ENCODE results near the gene MYBPHL.
"Not testable (repeated sequence)": the region's sequence is repeated elsewhere in the genome, so short reads cannot be mapped to it uniquely, and the experiment has no call there.

Gene MYBPHL

DNA sequence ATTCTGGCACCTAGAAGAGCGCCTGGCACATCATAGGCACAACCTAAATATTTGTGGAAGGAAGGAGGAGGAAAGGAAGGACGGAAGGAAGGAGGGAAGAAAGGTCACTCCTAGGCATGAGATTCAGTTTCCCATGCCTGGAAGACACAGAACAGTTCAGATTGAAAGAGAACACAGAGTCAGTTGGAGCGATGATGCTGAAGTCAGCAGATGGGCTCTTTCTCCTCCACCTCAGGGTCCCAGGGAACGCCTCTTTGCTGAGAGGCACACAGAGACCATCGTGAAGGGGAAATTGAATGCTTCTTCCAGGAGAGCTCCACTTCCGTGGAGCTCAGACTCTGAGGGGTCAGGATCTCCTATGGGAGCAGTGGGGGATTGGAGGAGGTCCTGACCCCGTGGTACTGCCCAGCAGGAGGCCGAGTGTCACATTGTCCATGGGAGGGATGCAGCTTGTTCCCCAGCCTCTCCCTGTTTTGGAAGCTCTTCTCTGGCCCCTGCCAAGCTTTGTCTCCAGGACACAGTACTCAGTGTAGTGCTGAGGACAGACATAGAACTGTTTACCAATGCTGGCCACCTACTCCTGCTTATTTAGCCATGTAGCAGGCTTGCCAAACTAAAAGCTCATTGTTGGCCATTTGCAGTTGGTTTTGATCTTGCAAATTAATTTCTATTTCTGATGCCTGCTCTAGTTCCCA is 2.4 kb downstream of the MYBPHL start:
- DNase-seq, result no peak

DNA sequence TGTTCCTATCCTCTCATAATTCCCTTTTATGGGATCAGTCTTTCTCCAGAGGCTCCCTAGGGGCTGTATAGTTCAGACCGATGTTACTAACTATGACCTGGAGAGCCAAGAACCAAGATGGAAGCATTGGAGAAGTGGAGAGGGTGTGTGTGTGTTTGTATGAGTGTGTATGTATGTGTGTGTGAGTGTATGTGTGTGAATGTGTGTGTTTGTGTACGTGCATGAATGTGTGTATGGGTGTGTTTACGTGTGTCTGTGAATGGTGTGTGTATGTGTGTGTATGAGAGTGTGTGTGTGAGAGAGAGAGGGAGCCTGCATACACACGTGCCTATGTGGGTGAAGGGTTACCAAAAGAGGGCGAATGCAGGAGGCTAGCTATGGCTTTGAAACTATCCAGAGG is 4.9 kb downstream of the MYBPHL start:
- DNase-seq, result no peak

DNA sequence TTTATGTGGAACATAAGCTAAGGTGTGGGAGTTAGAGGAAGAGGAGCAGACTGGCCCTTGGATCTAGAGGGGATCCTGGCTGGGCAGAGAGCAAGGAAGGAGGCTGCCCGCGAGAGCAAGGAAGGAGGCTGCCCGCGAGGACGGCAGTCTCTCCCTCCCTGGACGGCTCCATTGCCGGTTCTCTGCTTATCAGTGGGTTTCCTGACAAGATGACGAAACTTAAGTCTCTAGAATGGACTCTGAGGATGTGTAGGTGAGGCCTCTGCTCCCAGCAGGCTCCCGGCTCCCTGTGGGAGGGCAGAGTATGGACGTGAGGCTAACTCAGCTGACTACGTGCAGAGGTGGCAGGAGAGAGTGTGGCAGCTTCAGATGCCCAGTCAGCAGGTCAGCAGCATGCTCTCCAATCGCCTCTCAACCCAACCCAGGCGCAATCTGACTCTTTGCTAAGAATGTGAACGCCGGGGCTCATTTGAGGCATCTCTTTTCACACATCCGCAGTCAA is 6.1 kb downstream of the MYBPHL start:
- DNase-seq, result no peak

DNA sequence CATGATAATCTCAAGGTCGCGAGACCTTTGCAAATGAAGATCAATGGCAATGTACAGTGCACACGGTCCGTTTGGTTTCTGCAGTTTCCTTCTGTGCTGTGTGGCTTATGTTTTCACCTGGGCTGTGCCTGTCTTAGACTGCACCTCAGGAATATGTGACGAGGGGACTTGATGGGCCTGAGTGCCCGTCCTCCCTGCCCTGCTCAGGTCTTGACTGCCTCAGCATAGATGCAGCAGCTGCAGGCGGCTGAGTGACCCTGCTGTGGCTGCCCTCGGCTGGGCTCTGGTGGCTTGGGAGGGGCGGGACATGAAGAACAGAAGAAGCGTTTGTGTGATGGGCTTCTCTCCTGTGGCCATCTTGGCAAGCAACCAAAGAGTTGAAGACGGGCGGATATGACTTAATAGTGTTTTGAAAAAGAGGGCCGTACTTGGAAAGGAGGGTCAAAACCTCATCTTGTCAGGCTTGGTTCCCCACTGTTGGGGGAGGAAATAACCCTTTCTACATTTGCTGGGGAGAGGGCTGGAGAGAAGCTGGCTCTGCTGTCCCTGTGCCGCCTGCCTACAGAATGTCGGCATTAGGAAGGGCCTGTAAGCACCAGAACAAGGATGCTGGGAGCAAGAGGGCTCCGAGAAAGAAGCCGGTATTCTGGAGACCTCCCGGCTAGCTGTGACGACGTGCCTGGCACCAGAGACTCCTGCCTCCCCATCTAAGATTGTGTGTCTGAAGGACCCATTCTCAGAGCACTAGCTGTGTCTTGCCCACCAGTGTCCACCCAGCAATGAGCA is 7.1 kb downstream of the MYBPHL start:
- DNase-seq, result no peak

DNA sequence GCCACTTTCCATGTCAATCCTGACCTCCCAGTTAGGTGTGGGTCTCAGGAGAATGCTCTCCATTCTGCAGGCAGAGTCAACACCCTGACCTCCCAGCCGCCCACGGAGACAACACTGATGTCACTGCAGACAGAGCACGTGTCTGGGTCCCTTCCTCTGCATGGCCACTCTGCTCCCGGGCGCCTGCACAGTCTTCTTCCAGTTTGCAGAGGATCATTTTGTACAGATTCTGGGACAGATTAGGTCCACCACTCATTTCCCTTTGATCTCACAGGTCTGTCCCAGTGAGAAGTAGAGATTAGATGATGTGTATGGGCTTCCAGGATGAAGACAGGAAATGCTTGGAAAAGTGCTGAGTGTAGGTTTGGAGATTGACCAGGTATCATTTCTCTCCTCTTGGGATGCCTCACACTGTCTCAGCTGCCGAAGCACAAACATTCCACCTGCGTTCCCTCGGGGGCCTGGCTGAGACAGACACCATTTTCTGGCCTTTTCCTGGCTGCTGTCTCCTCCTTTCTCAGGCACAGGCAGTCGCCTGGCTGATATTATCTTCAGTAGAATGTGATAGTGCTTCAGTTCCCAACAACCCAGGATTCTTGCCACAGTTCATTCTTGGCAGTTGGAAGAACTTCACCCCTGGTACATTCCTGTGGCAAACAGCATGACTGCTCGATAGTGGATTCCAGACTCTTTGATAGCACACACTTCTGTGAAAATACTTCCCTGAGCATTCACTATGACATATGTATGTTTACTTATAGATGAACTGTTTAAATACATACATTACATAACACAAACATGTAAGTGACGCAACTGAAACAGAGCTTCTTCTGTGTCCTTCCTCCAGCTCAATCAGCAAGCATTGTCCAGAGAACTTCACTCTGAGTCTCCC is 7.9 kb downstream of the MYBPHL start:
- DNase-seq, result peak; percentile 33

DNA sequence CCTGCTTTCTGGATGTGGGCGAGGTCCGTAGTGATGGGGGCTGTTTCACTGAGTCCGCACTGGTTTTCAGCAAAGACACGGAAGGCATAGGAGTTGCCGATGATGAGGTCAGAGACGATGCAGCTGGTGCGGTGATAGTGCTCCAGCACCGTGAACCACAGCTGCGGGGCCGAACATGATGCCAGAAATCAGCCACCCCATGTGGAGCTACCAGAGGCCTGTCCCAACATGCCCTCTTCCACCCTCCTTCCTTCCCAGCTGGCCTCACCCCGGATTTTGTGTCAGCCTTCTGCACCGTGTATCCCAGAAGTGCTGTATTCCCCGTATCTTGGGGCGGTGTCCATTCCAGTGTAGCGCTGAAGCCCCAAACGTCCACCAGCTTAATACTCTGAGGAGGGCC is 10.0 kb downstream of the MYBPHL start:
- DNase-seq, result no peak

DNA sequence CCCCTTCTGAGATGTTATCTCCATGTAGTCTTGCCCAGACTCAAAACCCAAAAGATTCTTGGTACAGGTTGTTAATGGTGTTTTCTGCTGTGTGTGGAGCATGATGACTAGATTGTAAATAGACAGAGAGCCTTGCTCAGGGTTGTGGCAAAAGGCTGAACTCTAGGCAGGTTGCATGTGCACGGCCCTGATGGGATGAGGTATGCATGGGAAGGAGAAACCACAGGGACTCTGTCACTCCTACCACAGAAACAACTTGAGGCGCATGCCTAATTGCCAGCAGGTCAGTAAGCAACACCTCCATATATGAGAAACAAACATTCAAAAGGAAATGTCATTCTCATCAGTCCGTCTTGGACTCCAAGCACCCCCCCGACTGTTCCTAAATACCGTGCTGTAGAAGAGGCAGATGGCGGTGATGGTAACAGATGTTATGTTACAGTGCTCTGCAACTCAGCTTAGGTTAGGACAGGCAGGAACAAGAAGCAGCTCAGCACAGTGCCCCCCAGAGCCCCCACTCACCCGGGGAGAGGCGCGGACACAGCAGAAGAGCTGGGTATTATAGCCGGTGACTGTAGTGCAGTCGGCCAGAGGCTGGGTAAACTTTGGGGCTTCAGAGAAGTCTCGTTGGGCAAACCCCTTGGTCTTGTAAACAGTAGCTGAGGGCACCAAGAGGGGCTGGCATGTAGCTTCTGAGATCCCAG is 10.9 kb downstream of the MYBPHL start:
- no peak for DNase-seq

DNA sequence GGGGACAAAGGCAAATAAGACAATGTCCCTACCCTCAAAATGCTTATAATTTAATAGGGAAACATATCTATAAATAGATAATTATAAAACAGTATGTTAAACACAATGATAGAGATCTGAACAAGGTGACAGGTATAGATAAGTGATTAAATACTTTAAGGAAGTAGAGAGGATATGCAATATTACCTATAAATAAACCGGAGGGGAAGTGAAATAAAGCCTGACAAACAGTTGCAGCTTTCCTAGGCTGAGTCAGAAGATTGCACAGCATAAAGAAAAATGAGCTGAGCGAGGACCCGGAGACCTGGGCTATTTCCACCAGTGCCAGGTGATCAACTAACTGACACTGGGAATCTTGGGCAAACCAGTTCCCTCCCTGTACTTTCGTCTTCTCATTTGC is 12.3 kb downstream of the MYBPHL start:
- no peak for DNase-seq

DNA sequence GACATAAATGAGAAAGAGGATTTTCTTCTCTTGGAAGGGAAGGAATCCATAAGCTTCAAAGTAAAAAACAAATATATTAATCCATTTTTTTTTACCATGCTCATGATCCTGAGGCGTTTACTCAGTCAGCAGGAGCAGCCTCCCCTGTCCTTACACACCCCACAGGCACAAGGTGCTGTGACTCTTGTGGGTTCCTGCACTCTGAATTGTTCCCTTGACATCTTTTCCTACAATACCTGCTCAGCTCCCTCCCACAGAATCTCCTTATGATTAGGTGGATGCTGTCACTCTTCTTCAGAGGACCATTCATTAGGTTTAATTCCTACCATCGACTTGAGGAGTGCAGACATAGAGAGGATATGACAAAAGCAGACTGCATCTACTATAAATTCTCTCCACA is 13.8 kb downstream of the MYBPHL start:
- DNase-seq, result no peak

DNA sequence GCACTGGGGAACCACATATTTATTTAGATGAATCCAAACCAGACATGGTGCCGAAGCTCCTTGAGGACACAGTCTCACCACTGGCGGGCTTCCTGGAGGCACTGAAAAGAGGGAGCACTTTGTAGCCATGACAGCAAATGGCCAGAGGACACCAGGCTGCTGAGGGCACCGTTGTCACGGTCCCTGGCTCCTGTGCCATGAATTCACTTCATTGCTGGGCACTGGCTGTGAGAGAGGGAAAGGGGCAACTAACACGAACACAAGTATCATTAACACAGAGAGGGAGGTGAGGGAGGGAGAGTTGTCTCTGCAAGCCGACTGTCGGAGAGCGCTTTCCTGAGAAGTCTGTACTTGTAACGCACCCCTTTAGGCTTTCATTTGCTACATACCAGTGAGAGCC is 14.4 kb downstream of the MYBPHL start:
- DNase-seq, result no peak

DNA sequence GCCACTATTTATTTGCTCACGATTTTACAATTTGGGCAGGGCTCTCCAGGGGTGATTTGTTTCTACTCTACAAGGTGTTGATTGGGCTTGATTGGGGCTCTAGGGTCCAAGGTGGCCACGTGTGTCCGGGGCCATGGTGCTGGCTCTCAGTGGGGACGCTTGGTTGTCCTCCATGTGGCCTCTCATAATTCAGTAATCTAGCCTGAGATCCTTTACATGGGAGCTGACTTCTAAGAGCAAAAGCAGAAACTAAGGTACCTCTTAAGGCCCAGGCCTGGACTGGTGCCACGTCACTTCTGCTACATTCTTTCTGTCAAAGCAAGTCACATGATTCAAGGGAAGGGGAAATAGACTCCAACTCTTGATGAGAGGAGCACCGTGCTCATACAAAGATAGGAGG is 15.8 kb downstream of the MYBPHL start:
- DNase-seq, result no peak

DNA sequence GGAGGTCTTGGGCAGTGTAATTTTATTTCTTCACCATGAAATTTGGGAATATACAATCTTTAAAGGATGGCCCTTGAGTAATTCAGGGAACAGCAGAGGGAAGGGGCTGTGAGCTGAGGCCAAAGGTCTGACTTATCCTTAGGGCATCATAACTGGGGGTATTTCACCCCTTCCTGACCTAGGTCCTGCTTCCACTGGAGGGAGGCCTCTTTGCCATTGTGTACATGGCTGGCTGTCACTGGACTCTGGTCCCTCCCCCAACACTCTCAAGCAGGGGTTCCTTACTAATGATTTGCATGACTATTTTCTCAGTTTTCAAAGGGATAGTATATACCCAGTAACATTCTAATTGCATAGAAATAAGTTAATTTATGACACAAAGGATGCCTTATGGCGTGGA is 16.7 kb downstream of the MYBPHL start:
- DNase-seq, result no peak

DNA sequence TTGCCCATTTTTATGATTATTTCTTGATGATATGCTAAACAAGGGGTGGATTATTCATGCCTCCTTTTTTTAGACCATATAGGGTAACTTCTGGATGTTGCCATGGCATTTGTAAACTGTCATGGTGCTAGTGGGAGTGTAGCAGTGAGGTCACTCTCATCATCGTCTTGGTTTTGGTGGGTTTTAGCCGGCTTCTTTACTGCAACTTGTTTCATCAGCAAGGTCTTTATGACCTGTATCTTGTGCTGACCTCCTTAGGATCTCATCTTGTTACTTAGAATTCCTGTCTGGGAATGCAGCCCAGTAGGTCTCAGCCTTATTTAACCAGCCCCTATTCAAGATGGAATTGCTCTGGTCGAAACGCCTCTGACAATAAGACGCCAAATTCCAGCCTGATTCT is 20.0 kb downstream of the MYBPHL start:
- not testable (repeated sequence) for DNase-seq

DNA sequence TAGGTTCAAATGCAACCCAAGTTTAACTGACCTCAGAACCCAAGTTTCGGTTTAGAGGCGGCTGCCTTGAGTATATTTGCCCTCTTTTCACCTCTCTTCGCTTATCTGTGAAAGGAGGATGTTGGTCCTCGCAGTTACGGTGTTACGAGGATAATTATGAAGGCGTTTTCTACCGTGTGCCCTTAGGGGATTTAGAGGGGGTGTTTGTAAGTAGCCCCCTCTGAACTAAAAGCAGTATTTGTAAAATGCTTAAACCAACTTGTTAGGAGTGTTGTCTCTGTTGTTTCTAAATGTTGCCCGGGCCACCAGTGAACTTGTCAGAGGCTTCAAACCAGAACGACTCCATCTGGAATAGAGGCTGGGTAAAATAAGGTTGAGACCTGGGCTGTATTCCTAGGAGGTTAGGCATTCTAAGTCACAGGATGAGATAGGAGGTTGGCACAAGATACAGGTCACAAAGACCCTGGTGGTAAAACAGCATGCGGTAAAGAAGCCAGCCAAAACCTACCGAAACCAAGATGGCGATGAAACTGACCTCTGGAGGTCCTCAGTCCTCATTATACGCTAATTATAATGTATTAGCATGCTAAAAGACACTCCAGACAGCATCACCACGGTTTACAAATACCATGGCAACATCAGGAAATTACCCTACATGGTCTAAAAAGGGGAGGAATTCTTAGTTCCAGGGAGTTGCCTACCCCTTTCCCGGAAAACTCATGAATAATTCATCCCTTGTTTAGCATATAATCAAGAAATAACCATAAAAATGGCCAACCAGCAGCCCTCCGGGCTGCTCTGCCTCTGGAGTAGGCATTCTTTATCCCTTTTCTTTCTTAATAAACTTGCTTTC is 22.8 kb downstream of the MYBPHL start:
- no peak for DNase-seq

DNA sequence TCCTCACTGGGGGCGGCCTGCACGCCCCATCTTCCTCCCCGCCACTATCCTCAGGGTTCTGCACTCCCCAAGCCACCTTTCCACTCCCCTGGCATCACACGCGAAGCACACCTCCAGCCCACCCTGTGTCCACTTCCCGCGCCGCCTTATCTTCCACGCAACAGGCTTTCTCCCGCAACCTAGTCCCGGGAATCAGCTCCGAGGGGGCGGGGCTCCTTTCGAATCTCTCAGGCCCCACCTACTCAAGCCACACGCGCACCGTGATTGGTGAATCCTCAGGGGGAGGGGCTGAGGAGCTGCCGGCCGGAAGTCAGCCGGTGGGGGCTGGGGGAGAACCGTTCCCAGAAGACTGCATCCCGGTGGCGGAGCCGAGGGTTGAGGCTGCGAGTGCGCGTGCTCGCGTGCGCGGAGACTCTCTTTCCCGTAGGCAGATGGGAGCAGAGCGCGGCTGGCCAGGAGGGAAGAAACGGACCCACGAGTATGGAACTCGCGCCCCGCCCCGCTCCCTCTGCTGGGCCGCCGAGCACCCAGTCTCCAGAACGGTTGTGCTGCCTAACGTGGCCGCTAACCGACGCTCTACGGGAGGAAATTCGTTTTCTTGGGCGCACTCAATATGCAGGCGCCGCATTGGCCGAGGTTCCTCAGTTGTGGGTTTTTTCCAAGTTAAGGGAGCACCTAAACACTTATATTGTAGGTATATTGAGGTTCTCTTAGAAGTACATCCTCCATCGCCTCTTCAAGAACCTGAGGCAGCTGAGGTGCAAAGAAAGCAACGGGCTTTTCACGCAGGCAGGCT is 23.7 kb downstream of the MYBPHL start, which contains the start of gene PSRC1:
Gene PSRC1, minus strand, starts transcription at position 194 of the 796 bp plus-strand sequence.
- peak; percentile 93 for DNase-seq

DNA sequence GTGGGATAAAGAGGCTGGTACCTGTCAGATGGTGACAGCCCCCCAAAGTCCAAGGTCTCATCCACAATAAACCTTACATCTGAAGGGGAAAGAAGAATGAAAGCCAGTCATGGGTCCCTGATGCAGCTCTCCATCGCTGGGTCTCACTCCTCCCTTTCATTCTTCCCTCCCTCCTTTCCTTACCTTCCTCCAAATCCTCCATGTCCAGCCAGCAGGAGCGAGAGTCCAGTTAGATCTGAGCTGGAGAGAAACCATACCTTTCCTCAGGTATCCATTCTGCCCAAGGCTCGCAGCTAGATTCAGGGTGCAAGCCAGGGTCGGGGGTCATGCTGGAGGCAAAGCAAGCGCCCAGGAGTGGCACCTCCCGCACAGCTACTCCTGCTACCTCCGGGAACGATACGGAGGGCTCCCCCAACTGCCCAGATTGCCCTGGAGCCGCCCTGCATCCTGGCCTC is 24.3 kb downstream of the MYBPHL start:
- DNase-seq, result no peak

DNA sequence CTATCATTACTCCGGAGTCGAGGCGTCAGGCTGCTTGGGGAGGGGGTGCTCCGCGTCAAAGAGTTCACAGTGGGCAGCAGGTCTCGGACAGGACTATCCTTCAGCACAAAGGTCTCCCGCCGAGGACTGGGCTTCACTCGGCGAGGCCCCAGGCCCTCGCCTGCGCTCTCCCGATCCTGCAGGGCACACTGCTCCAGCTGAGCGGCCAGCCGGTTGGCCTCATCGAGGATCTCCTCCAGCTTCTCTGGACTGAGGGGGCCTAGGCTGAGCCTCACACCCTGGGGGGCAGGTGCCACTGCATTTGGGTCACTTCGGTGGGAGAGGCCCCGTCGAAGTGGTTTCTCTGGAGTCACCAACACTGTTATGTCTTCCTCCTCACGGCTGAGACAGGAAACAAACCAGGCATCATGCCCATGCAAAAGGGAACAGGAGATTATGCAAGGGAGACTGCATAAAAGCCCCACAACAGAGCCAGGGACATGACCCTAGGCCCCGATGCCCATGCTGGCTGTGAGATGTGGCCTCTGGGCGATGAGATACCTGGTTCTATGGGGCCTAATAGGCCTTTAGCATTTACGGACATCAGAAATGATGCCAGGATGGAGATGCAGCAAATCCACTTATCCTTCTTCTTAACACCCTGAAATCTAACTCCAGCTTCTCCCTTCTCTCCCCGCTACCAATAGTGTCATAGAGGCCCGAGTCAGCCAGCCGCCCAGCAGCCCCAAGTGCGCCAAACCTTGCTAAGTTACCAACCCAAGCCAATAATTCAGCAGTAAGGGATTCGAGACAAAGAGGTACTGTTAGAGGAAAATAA is 24.9 kb downstream of the MYBPHL start:
- no peak for DNase-seq

DNA sequence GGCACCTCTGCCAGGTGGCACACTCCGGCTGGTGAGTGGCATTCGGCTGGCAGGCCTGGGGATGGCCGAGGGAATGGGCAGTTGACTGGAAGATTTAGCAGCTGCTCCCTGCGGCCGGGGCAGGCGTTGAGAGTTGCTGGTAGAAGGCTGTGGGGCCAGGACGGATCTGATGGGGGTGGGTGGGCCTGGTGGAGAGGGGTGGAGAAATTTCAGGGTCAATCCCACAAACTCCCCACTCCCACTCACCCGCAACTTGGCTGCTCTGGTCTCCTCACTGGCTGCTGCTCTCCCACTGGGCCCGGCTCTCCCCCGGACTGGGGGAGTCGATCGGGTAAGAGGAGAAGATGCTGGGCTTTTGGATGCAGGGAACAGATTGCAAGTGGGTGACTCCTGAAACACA is 25.9 kb downstream of the MYBPHL start:
- no peak for DNase-seq

DNA sequence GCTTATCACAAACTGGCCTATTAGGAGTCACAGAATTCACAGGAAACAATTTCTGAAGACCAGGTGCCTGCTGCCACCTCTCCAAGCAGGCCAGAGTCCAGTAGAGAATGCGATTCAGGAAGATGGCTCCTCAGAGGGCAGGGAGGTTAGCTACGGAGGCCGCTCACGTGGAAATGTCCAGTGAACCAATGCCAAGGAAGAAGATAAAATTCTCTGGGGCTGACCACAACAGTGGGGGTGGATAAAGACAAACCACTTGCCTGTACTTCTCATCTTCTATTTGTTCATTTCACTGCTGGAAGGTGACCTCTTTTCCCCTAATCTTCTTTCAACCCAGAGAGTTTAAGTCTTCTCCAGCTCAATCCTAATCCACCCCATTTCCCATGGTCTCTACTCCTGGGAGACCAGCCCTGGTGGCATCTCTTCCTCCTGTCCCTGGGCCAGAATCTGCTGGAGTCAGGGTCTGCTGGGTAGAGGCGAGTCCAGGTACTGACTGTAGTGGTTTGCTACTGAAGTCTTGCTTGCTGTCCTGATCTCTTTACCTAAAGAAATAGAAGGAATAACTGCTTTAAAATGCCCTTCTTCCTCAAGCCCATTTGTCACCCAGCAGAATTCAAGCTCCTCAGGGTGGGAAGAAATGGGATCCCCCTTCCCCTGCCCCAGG is 27.1 kb downstream of the MYBPHL start:
- DNase-seq, result no peak
